H1 (cell line): ENCODE data around the gene RAP1GAP. TPM values are rescaled to one million over a fixed set of nuclear protein-coding genes. Genes with fewer than 3 reads are reported as not detected.

ENCODE experiments used
- CREB1 ChIP-seq: IDR thresholded peaks from 2 replicates; pipeline ENCODE4 v1.6.1; 2012; ENCODE audit warnings: inconsistent platforms
- CTCF ChIP-seq, 3 experiments: IDR thresholded peaks; 1 replicate in 2 of 3; 2 replicates in 1 of 3; pipeline versions ENCODE4 v1.5.1 to v1.6.1; 2011; ENCODE audit warnings: low read length in 3 of 3, mild to moderate bottlenecking in 3 of 3, inconsistent platforms in 2 of 3, low read depth in 1 of 3, moderate library complexity in 1 of 3; ENCODE audit not compliant: insufficient read depth in 1 of 3; ENCODE audit errors: control extremely low read depth in 1 of 3
- GTF2F1 ChIP-seq: IDR thresholded peaks from 2 replicates; pipeline ENCODE4 v1.6.1; 2012; ENCODE audit warnings: low read depth, low read length, improper control_type of control experiment, borderline replicate concordance
- KDM1A ChIP-seq: fragments of 200-600, 300-600 bp; sonication (generic); IDR thresholded peaks from 2 replicates; pipeline ENCODE4 v1.7.1; 2016; ENCODE audit warnings: mild to moderate bottlenecking, low read length, borderline replicate concordance
- NRF1 ChIP-seq: IDR thresholded peaks from 2 replicates; pipeline ENCODE4 v1.6.1; 2011; ENCODE audit warnings: mild to moderate bottlenecking, low read depth, low read length, improper control_type of control experiment
- POLR2AphosphoS5 ChIP-seq: IDR thresholded peaks from 2 replicates; pipeline ENCODE4 v1.6.1; 2011; ENCODE audit warnings: low read depth, low read length
- TBP ChIP-seq: IDR thresholded peaks from 2 replicates; pipeline ENCODE4 v1.6.1; 2011; ENCODE audit warnings: low read depth, low read length, improper control_type of control experiment
- ZNF274 ChIP-seq: IDR thresholded peaks from 2 replicates; pipeline ENCODE4 v1.7.0; 2012; ENCODE audit warnings: low read length, borderline replicate concordance; ENCODE audit errors: extremely low read depth
- polyA plus RNA-seq, 7 experiments: library from polyadenylated mRNA; depleted of rRNA in 3 of 7; stranded (reverse) in 5 of 7; unstranded in 2 of 7; fragments of >200 nt in 5 of 7; fragments of 200-250 nt in 2 of 7; gene quantifications; 1 replicate in 5 of 7; 2 replicates in 1 of 7; 4 replicates in 1 of 7; pipeline versions ENCODE4 v1.2.1 to v1.2.3, GENCODE V29; 2011 to 2013; ENCODE audit warnings: missing spikeins in 2 of 7, mixed read lengths in 2 of 7
- total RNA-seq: library from RNA; stranded (reverse); fragmentation: NEBNext Ultra II Directional; extraction: Animal tissue kit (Norgen Biotek cat#: 25700); gene quantifications from 2 replicates; pipeline ENCODE4 v1.2.1, GENCODE V29; 2021

RAP1GAP gene
- total and polyA plus RNA-seq, 2 of the 8 experiments (the other 6 are each of a cell fraction or from before 2014, with no cell fraction given): 8.4 TPM

GRCh38 chr1:21596174-21596573 lies 73.0 kb downstream of the RAP1GAP start (continued):
- TF ChIP-seq GTF2F1 (no peak), NRF1 (no peak), ZNF274 (no peak), KDM1A (no peak), CTCF (IDR thresholded peaks at IDR 0.05; ENCODE audit: control extremely low read depth in 1 of 3, insufficient read depth in 1 of 3, low read depth in 1 of 3, low read length in 3 of 3) (no peak), POLR2AphosphoS5 (no peak), CREB1 (no peak), TBP (no peak)
- TF ChIP-seq, all 59 proteins: peak for 0
